ENCODE data around the gene CFAP251. TPM values are rescaled to one million over a fixed set of nuclear protein-coding genes. Genes with fewer than 3 reads are reported as not detected.

The CFAP251 gene
- total and polyA plus RNA-seq, 10 of the 15 experiments (the other 5 are each of a cell fraction or from before 2014, with no cell fraction given), result 0.10 to 0.97 (median 0.64) TPM

GRCh38 chr12:122028905-122029560 lies 110.6 kb downstream of the CFAP251 start (continued):
- TF ChIP-seq MAX (IDR thresholded peaks at IDR 0.05; ENCODE audit: low read depth, low read length), result no peak
- TF ChIP-seq BHLHE40 (IDR thresholded peaks at IDR 0.05; ENCODE audit: borderline replicate concordance in 1 of 2, low read depth in 2 of 2, low read length in 1 of 2), result peak; percentile 71 to 88
- peak; percentile 80 for TF ChIP-seq ATF7 (IDR thresholded peaks at IDR 0.05; ENCODE audit: low read depth)
- TF ChIP-seq EP300 (IDR thresholded peaks at IDR 0.05; ENCODE audit: borderline replicate concordance in 1 of 2, control insufficient read depth in 1 of 2, low read depth in 2 of 2, low read length in 2 of 2), result 0 out of 4 replicates have a peak, but pooled peaks of 1 of the 2 experiments have one; percentile 23
- TF ChIP-seq ZBED1 (IDR thresholded peaks at IDR 0.05; ENCODE audit: borderline replicate concordance), result no peak
- TF ChIP-seq SIX5 (IDR thresholded peaks at IDR 0.05; ENCODE audit: low read depth, low read length, severe bottlenecking), result no peak
- no peak for TF ChIP-seq HDGF (IDR thresholded peaks at IDR 0.05)
- TF ChIP-seq HDAC6 (IDR thresholded peaks at IDR 0.05; ENCODE audit: unreplicated experiment), result no peak
- TF ChIP-seq POLR2AphosphoS2 (IDR thresholded peaks at IDR 0.05; ENCODE audit: low read depth, low read length), result no peak
- TF ChIP-seq ZBTB11 (CRISPR knock-in tag; IDR thresholded peaks at IDR 0.05), result no peak
- TF ChIP-seq BCL11A (IDR thresholded peaks at IDR 0.05; ENCODE audit: low read depth, low read length), result peak; percentile 40; the same call in 1 of the 2 replicates
- no peak for TF ChIP-seq ZBTB33 (IDR thresholded peaks at IDR 0.05)
- no peak for TF ChIP-seq E2F4 (IDR thresholded peaks at IDR 0.05; ENCODE audit: low read depth, low read length)
- no peak for TF ChIP-seq PBX3 (IDR thresholded peaks at IDR 0.05; ENCODE audit: insufficient replicate concordance, low read depth, low read length)
- TF ChIP-seq POLR2AphosphoS5 (IDR thresholded peaks at IDR 0.05; ENCODE audit: low read length), result no peak
- no peak for TF ChIP-seq NFYA (IDR thresholded peaks at IDR 0.05; ENCODE audit: borderline replicate concordance, low read depth, low read length)
- no peak for TF ChIP-seq PAX8 (IDR thresholded peaks at IDR 0.05)
- peak; percentile 35 to 48; a peak in 2 of 4 replicates for TF ChIP-seq IKZF2 (IDR thresholded peaks at IDR 0.05)
- TF ChIP-seq NR2F1 (conservative IDR thresholded peaks at IDR 0.05), result 0 out of 2 replicates have a peak, but pooled peaks have one; percentile 38
- TF ChIP-seq RCOR1 (conservative IDR thresholded peaks at IDR 0.05; ENCODE audit: low read depth, low read length), result no peak

All from GM12878 (cell line).